Chondrocyte (in vitro differentiated cells): ENCODE data around the gene TLR10. TPM values are rescaled to one million over a fixed set of nuclear protein-coding genes. Genes with fewer than 3 reads are reported as not detected.

Experiments used
- DNase-seq: peaks from one replicate; pipeline ENCODE4 v3.0.0; 2021; ENCODE audit warnings: mixed read lengths, low spot score
- H3K27ac Mint-ChIP-seq: one replicate; pipeline ENCODE4 v1.8.0; 2021; ENCODE audit warnings: mild to moderate bottlenecking, moderate library complexity, mixed read lengths; ENCODE audit not compliant: unreplicated experiment
- H3K27me3 Mint-ChIP-seq: 2 replicates; pipeline ENCODE4 v1.8.0; 2021; ENCODE audit warnings: low read depth, mixed read lengths
- H3K36me3 Mint-ChIP-seq: 2 replicates; pipeline ENCODE4 v1.8.0; 2021; ENCODE audit warnings: low read depth, mixed read lengths
- H3K4me1 Mint-ChIP-seq: 2 replicates; pipeline ENCODE4 v1.8.0; 2021; ENCODE audit warnings: low read depth, mild to moderate bottlenecking, mixed read lengths
- H3K4me3 Mint-ChIP-seq: one replicate; pipeline ENCODE4 v1.8.0; 2021; ENCODE audit warnings: mild to moderate bottlenecking, moderate library complexity, mixed read lengths; ENCODE audit not compliant: unreplicated experiment
- H3K9me3 Mint-ChIP-seq: 2 replicates; pipeline ENCODE4 v1.8.0; 2021; ENCODE audit warnings: low read depth, mixed read lengths
- total RNA-seq: library from RNA; stranded (reverse); gene quantifications from 3 replicates; pipeline ENCODE4 v1.2.1, GENCODE V29; 2021
- TF ChIP-seq, protein P1 (sequence below): fragments of 200-600 bp; sonication (generic); IDR thresholded peaks from 2 replicates; pipeline ENCODE4 v1.5.0; 2021; ENCODE audit warnings: antibody characterized with exemption, mild to moderate bottlenecking, moderate library complexity

TLR10 gene
- total RNA-seq, 1 donor from 2014 or later: not detected

DNA sequence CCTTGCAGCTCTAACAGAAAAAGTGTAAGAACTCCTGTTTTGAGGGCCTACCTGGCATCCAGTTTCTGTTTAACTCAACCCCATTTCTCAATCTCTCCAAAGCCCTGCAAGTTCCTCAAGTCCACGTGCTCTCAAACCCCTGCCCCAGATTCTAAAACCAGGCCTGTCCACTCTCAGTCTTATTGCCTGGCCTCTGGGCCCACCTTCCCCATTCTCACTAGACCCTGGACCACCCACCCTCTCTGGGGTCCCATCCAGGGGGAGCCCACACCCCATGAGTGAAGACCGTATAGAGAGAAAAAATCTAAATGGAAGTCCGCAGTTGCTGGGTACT is 58.3 kb downstream of the TLR10 start:
- H3K9me3 Mint-ChIP-seq: no peaks in the 10 kb centered on the region
- peaks cover 15% of the 10 kb centered on the region for H3K4me1 Mint-ChIP-seq
- DNase-seq: no peak
- no peak overlapping the region for H3K27ac Mint-ChIP-seq
- H3K4me3 Mint-ChIP-seq: no peak overlapping the region
- no peaks in the 10 kb centered on the region for H3K27me3 Mint-ChIP-seq
- H3K36me3 Mint-ChIP-seq: peaks cover 1% of the 10 kb centered on the region
- TF ChIP-seq, protein P1, sequence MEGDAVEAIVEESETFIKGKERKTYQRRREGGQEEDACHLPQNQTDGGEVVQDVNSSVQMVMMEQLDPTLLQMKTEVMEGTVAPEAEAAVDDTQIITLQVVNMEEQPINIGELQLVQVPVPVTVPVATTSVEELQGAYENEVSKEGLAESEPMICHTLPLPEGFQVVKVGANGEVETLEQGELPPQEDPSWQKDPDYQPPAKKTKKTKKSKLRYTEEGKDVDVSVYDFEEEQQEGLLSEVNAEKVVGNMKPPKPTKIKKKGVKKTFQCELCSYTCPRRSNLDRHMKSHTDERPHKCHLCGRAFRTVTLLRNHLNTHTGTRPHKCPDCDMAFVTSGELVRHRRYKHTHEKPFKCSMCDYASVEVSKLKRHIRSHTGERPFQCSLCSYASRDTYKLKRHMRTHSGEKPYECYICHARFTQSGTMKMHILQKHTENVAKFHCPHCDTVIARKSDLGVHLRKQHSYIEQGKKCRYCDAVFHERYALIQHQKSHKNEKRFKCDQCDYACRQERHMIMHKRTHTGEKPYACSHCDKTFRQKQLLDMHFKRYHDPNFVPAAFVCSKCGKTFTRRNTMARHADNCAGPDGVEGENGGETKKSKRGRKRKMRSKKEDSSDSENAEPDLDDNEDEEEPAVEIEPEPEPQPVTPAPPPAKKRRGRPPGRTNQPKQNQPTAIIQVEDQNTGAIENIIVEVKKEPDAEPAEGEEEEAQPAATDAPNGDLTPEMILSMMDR: no peak

DNA sequence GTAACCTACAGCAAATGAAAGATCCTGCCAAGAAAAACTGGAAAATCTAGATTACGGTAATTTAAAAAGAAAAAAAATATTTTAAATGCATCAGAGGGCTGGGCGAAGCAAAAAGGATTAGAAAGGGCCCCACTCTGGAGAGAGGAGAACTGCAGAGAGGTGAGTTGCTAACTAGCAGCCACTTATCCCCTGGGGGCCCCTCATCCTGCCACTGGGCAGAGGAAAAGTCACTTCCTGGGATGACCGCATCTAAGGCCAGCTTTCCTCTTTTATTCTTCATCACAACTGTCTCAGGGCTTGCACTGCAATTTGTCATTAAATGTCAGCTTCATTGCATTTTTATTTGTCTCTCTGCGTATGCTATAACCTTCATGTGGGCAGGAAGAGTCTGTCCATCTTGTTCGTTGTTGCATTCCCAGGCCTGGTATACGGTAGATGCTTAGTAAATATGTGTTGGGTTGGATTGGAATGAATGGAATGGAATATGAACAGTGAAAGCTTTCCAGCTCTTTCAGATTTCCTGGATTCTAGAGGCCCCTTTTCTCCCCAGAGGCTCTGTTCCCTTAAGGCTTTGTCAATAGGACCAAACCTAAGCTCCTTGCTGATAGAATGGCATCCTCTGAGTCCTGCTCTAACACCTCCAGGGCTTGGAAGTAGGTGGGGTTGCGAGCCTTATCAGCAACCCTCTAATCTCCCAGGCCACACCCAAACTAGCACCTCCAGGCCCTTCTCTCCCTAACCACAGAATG is 58.9 kb downstream of the TLR10 start:
- peaks cover 1% of the 10 kb centered on the region for H3K36me3 Mint-ChIP-seq
- peaks cover 15% of the 10 kb centered on the region for H3K4me1 Mint-ChIP-seq
- TF ChIP-seq, protein P1: no peak
- no peak for DNase-seq
- no peaks in the 10 kb centered on the region for H3K27me3 Mint-ChIP-seq
- H3K4me3 Mint-ChIP-seq: no peak overlapping the region
- H3K27ac Mint-ChIP-seq: no peak overlapping the region
- H3K9me3 Mint-ChIP-seq: no peaks in the 10 kb centered on the region

DNA sequence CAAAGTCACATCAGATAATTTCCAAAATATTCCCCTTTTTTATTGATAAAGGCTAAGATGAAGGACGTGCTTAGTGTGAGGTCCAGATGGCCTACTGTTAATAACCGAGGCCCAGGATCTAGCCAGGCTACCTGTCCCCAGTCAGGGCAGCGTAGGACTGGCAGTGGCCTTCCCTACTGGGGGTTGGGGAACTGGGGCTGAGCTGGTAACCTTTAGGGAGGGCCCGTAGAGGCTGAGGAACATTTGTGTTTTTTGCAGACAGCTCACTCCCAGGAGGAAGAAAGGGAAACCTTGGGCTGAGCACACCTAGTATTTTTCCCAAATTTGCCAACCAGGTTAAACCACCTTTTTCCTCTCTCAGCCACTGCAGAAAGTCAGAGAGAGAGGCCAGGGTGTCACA is 59.7 kb downstream of the TLR10 start:
- H3K27ac Mint-ChIP-seq: no peak overlapping the region
- TF ChIP-seq, protein P1: no peak
- H3K27me3 Mint-ChIP-seq: no peaks in the 10 kb centered on the region
- DNase-seq: no peak
- H3K4me1 Mint-ChIP-seq: peaks cover 15% of the 10 kb centered on the region
- H3K4me3 Mint-ChIP-seq: no peak overlapping the region
- no peaks in the 10 kb centered on the region for H3K9me3 Mint-ChIP-seq
- peaks cover 1% of the 10 kb centered on the region for H3K36me3 Mint-ChIP-seq

Other genes starting within 250 kb of the TLR10 start
- 26.4 to 27.6 TPM (median 26.7 TPM) in 3 replicates for gene KLF3, start 118.8 kb downstream of the TLR10 start, total RNA-seq
- 0.15 to 1.1 TPM (median 0.38 TPM) in 3 replicates for gene TLR1, start 21.8 kb upstream of the TLR10 start, total RNA-seq
- 2.0 to 2.9 TPM (median 2.6 TPM) in 3 replicates for gene TLR6, start 73.8 kb upstream of the TLR10 start, total RNA-seq
- 223 to 245 TPM (median 230 TPM) in 3 replicates for gene FAM114A1, start 84.8 kb upstream of the TLR10 start, total RNA-seq
- gene TMEM156, start 249.4 kb upstream of the TLR10 start, total RNA-seq: 0.32 to 0.36 TPM in 2 of 3 replicates, not detected in the other